A549 (cell line): ENCODE measurements around the gene C6orf132. TPM values are rescaled to one million over a fixed set of nuclear protein-coding genes. Genes with fewer than 3 reads are reported as not detected.
A peak's percentile ranks its signal among the peaks of the same experiment; 100 is the strongest.

Source experiments
- ATAC-seq, 2 experiments: fragments of 200-7000 bp in 1 of 2; fragments of >200 bp in 1 of 2; cut with Nextera tagmentation in 1 of 2; cut with Tn5 transposase in 1 of 2; 3 replicates each; pipeline versions ENCODE4 v1.8.0 to v1.9.1; 2018 to 2020; ENCODE audit warnings: mild to moderate bottlenecking in 1 of 2, moderate library complexity in 1 of 2
- CTCF ChIA-PET: fragments of 300-600 bp; sonication (Branson Sonifier 250); formaldehyde crosslinking; extraction: SDS; loops from one replicate; lab custom pipeline; 2021; ENCODE audit warnings: antibody characterized with exemption, inconsistent platforms; lab: Yijun Ruan, JAX
- POLR2A ChIA-PET: fragments of 350-600 bp; formaldehyde crosslinking; extraction: SDS; loops from one replicate; lab custom pipeline; 2021; ENCODE audit warnings: antibody characterized with exemption, inconsistent platforms; lab: Yijun Ruan, JAX
- DNase-seq, 2 experiments: peaks; one replicate each; pipeline versions ENCODE4 v3.0.0 to v3.0.0-alpha.2; 2011 to 2016; ENCODE audit warnings: low read depth in 1 of 2, low spot score in 1 of 2
- FAIRE-seq: peaks from 2 replicates; lab custom pipeline; 2011; peaks lifted over from hg19 to GRCh38; lab: Jason Lieb, UNC
- H3K27ac ChIP-seq, 2 experiments: fragments of >200 bp; sonication (Bioruptor Twin); formaldehyde crosslinking; 3 replicates each; pipeline ENCODE4 v1.5.1; 2016 to 2017
- H3K4me1 ChIP-seq: fragments of >200 bp; sonication (Bioruptor Twin); formaldehyde crosslinking; 3 replicates; pipeline ENCODE4 v1.6.1; 2016
- H3K4me2 ChIP-seq: fragments of >200 bp; sonication (Bioruptor Twin); formaldehyde crosslinking; 3 replicates; pipeline ENCODE4 v1.6.1; 2016
- H3K4me3 ChIP-seq: fragments of >200 bp; sonication (Bioruptor Twin); formaldehyde crosslinking; 3 replicates; pipeline ENCODE4 v1.5.1; 2016
- H3K9me3 ChIP-seq: fragments of >200 bp; sonication (Bioruptor Twin); formaldehyde crosslinking; 3 replicates; pipeline ENCODE4 v1.6.1; 2016
- CEBPB ChIP-seq, 2 experiments: fragments of >200 bp in 1 of 2; sonication (Bioruptor Twin) in 1 of 2; formaldehyde crosslinking in 1 of 2; IDR thresholded peaks; 2 replicates each; pipeline ENCODE4 v1.6.1; 2012 to 2016
- CHD2 ChIP-seq: fragments of 150-350 bp; IDR thresholded peaks from 2 replicates; pipeline ENCODE4 v1.6.1; 2014; ENCODE audit warnings: low read length; ENCODE audit not compliant: partially characterized antibody
- FOSB ChIP-seq: fragments of 250-450 bp; sonication (Bioruptor Pico); IDR thresholded peaks from 2 replicates; pipeline ENCODE4 v1.5.0; 2020; ENCODE audit warnings: mild to moderate bottlenecking, moderate library complexity
- FOXS1 ChIP-seq: fragments of 250-450 bp; sonication (Bioruptor Pico); IDR thresholded peaks from 2 replicates; pipeline ENCODE4 v1.5.0; 2020; ENCODE audit warnings: mild to moderate bottlenecking, moderate library complexity
- GATA3 ChIP-seq: IDR thresholded peaks from 2 replicates; pipeline ENCODE4 v1.6.1; 2012; ENCODE audit warnings: borderline replicate concordance
- HES2 ChIP-seq: fragments of >200 bp; sonication (Bioruptor Twin); formaldehyde crosslinking; IDR thresholded peaks from 2 replicates; pipeline ENCODE4 v1.6.1; 2016
- HEYL ChIP-seq: fragments of 250-450 bp; sonication (Bioruptor Pico); IDR thresholded peaks from 2 replicates; pipeline ENCODE4 v1.8.0; 2021; ENCODE audit warnings: mild to moderate bottlenecking, moderate library complexity
- HOXA7 ChIP-seq: fragments of 250-450 bp; sonication (Bioruptor Pico); IDR thresholded peaks from 2 replicates; pipeline ENCODE4 v1.5.0; 2020; ENCODE audit warnings: mild to moderate bottlenecking, moderate library complexity
- MYC ChIP-seq: IDR thresholded peaks from 2 replicates; pipeline ENCODE4 v1.6.1; 2012; ENCODE audit warnings: mild to moderate bottlenecking, inconsistent platforms, low read length, improper control_type of control experiment, borderline replicate concordance
- NPAS2 ChIP-seq: fragments of 250-450 bp; sonication (Bioruptor Pico); IDR thresholded peaks from 2 replicates; pipeline ENCODE4 v1.8.0; 2022; ENCODE audit warnings: mild to moderate bottlenecking, moderate library complexity, borderline replicate concordance
- POLR2A ChIP-seq: IDR thresholded peaks from 2 replicates; pipeline ENCODE4 v1.6.1; 2012; ENCODE audit warnings: mild to moderate bottlenecking, low read length
- RAD21 ChIP-seq, 2 experiments: fragments of >200 bp in 1 of 2; sonication (Bioruptor Twin) in 1 of 2; formaldehyde crosslinking in 1 of 2; IDR thresholded peaks in 1 of 2; conservative IDR thresholded peaks in 1 of 2; 2 replicates in 1 of 2; 3 replicates in 1 of 2; pipeline ENCODE4 v1.6.1; 2012 to 2018; ENCODE audit warnings: inconsistent platforms in 1 of 2
- RARB ChIP-seq: fragments of 250-450 bp; sonication (Bioruptor Pico); IDR thresholded peaks from 2 replicates; pipeline ENCODE4 v1.8.0; 2021; ENCODE audit warnings: mild to moderate bottlenecking, moderate library complexity
- RFX5 ChIP-seq: fragments of 450-650 bp; IDR thresholded peaks from 2 replicates; pipeline ENCODE4 v1.7.1; 2014; ENCODE audit warnings: antibody characterized with exemption, mild to moderate bottlenecking, moderate library complexity
- RNF2 ChIP-seq: fragments of 200-600 bp; sonication (generic); IDR thresholded peaks from 2 replicates; pipeline ENCODE4 v1.6.1; 2016; ENCODE audit warnings: low read depth, mild to moderate bottlenecking, antibody characterized with exemption, moderate library complexity, borderline replicate concordance
- SMC3 ChIP-seq: fragments of >200 bp; sonication (Bioruptor Twin); formaldehyde crosslinking; IDR thresholded peaks from 3 replicates; pipeline ENCODE4 v1.6.1; 2018; ENCODE audit warnings: inconsistent platforms
- ZFP36 ChIP-seq: fragments of 450-650 bp; IDR thresholded peaks from 2 replicates; pipeline ENCODE4 v1.6.1; 2014; ENCODE audit warnings: borderline replicate concordance; ENCODE audit not compliant: partially characterized antibody
- ZNF302 ChIP-seq: fragments of 250-450 bp; sonication (Bioruptor Pico); IDR thresholded peaks from 2 replicates; pipeline ENCODE4 v1.9.0; 2021; ENCODE audit warnings: inconsistent platforms, mild to moderate bottlenecking, moderate library complexity
- WGBS: methylation state at CpG from one replicate; pipeline ENCODE4 v1.1.6; 2017; ENCODE audit errors: missing lambda C conversion rate; 5-methylcytosine and 5-hydroxymethylcytosine counted together
- polyA plus RNA-seq, 4 experiments: library from polyadenylated mRNA; depleted of rRNA in 3 of 4; stranded (reverse); fragments of >200 nt; fragmentation: RNase III in 1 of 4; extraction: RNeasy Plus Mini Kit Qiagen cat#74134 plus additional on column Dnase treatment in 1 of 4; gene quantifications; 2 replicates in 3 of 4; 3 replicates in 1 of 4; pipeline ENCODE4 v1.2.3, GENCODE V29; 2011 to 2017
- TF ChIP-seq, protein P1 (sequence below): fragments of 250-450 bp; sonication (Bioruptor Pico); IDR thresholded peaks from 2 replicates; pipeline ENCODE4 v1.5.0; 2021; ENCODE audit warnings: mild to moderate bottlenecking, moderate library complexity, borderline replicate concordance
- TF ChIP-seq, protein P2 (sequence below): fragments of >200 bp; sonication (Bioruptor Twin); formaldehyde crosslinking; IDR thresholded peaks from 3 replicates; pipeline ENCODE4 v1.5.1; 2016

Gene C6orf132
- polyA plus RNA-seq, 2 of the 4 experiments (the other 2 are of a cell fraction), result 0.44 to 1.1 TPM

- DNase-seq, result no peak
- WGBS, result 100% methylated on average over 1 of the region's 1 CpG
- Histone ChIP-seq H3K4me2 (no peak overlapping the region), H3K4me1 (peaks cover 18% of the 10 kb centered on the region), H3K9me3 (no peaks in the 10 kb centered on the region), H3K27ac (0 out of 6 replicates have a peak overlapping the region, but pooled peaks of 1 of the 2 experiments have one; percentile 18), H3K4me3 (no peak overlapping the region)
- ATAC-seq, result no peak
- TF ChIP-seq MYC (no peak), ZNF302 (CRISPR knock-in tag) (no peak), RAD21 (conservative IDR thresholded peaks at IDR 0.05 in 1 of 2, IDR thresholded peaks at IDR 0.05 in 1 of 2) (no peak), POLR2A (no peak), RFX5 (no peak)
- CTCF ChIA-PET, result interaction anchor here (1.1 kb wide), 2 partner anchors 16 to 37 kb away, joined by 3 to 4 read pairs; no protein-coding TSS in a partner anchor
- POLR2A ChIA-PET, result no interaction called here
- FAIRE-seq, result no peak
Measured at GRCh38 chr6:42112351-42112750, 30.1 kb downstream of the C6orf132 start.

DNA sequence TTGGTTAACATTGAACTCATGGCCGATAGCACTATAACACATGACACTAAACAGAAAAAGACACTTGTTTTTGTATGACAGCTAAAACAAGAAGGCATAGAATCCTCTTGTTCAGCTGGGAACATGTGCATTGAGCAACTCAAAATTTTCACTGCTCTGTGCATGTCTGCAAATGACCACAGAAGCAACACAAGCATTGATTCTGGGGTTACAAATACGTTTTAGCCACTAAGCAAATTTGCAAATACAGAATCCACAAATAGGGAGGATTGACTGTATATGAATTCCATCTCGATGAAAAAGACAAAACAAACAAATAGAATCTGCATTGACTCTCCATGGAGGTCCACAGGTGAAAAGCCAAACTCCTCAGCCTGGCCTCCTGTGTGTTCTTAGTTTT is 31.7 kb downstream of the C6orf132 start:
- Histone ChIP-seq H3K4me2 (no peak overlapping the region), H3K9me3 (no peaks in the 10 kb centered on the region), H3K4me1 (peaks cover 15% of the 10 kb centered on the region), H3K27ac (no peak overlapping the region), H3K4me3 (no peak overlapping the region)
- WGBS, result 29% methylated on average over 3 of the region's 3 CpGs
- DNase-seq, result no peak
- CTCF ChIA-PET, result interaction anchor here (0.6 to 1.5 kb wide), 2 partner anchors 35 to 114 kb away, joined by 4 to 5 read pairs; no protein-coding TSS in a partner anchor
- POLR2A ChIA-PET, result no interaction called here
- TF ChIP-seq HEYL (CRISPR knock-in tag) (no peak), HOXA7 (no peak), HES2 (no peak), NPAS2 (CRISPR knock-in tag) (no peak), CEBPB (IDR thresholded peaks at IDR 0.05) (no peak), RNF2 (no peak), ZFP36 (no peak), RARB (no peak), SMC3 (no peak), GATA3 (no peak)
- TF ChIP-seq, protein P1, sequence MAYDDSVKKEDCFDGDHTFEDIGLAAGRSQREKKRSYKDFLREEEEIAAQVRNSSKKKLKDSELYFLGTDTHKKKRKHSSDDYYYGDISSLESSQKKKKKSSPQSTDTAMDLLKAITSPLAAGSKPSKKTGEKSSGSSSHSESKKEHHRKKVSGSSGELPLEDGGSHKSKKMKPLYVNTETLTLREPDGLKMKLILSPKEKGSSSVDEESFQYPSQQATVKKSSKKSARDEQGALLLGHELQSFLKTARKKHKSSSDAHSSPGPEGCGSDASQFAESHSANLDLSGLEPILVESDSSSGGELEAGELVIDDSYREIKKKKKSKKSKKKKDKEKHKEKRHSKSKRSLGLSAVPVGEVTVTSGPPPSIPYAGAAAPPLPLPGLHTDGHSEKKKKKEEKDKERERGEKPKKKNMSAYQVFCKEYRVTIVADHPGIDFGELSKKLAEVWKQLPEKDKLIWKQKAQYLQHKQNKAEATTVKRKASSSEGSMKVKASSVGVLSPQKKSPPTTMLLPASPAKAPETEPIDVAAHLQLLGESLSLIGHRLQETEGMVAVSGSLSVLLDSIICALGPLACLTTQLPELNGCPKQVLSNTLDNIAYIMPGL (CRISPR knock-in tag), result no peak
- ATAC-seq, result no peak
- FAIRE-seq, result no peak

GRCh38 chr6:42108071-42108470 is 34.3 kb downstream of the C6orf132 start:
- ATAC-seq (no peak), FAIRE-seq (no peak), DNase-seq (no peak)
- ChIA-PET CTCF (interaction anchor here (1.1 kb wide), 1 partner anchor 59 kb away, joined by 4 read pairs; no protein-coding TSS in a partner anchor), POLR2A (no interaction called here)
- H3K9me3 ChIP-seq, result no peaks in the 10 kb centered on the region
- H3K4me2 ChIP-seq, result no peak overlapping the region
- no peaks in the 10 kb centered on the region for H3K4me1 ChIP-seq
- no peak overlapping the region for H3K27ac ChIP-seq
- 87% methylated on average over 2 of the region's 2 CpGs for WGBS
- TF ChIP-seq FOSB, result no peak
- TF ChIP-seq SMC3, result no peak
- TF ChIP-seq RFX5, result no peak
- no peak for TF ChIP-seq FOXS1 (CRISPR knock-in tag)
- TF ChIP-seq, protein P2, sequence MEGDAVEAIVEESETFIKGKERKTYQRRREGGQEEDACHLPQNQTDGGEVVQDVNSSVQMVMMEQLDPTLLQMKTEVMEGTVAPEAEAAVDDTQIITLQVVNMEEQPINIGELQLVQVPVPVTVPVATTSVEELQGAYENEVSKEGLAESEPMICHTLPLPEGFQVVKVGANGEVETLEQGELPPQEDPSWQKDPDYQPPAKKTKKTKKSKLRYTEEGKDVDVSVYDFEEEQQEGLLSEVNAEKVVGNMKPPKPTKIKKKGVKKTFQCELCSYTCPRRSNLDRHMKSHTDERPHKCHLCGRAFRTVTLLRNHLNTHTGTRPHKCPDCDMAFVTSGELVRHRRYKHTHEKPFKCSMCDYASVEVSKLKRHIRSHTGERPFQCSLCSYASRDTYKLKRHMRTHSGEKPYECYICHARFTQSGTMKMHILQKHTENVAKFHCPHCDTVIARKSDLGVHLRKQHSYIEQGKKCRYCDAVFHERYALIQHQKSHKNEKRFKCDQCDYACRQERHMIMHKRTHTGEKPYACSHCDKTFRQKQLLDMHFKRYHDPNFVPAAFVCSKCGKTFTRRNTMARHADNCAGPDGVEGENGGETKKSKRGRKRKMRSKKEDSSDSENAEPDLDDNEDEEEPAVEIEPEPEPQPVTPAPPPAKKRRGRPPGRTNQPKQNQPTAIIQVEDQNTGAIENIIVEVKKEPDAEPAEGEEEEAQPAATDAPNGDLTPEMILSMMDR, result no peak
- no peak for TF ChIP-seq CHD2
- TF ChIP-seq HOXA7, result no peak
- no peak overlapping the region for H3K4me3 ChIP-seq
